GM13977 (cell line): Measurements from ENCODE around the gene MAPKAP1.

Experiments used
- DNase-seq: peaks from one replicate; pipeline ENCODE4 v3.0.0; 2012; ENCODE audit warnings: low spot score
- CTCF ChIP-seq: IDR thresholded peaks from 2 replicates; pipeline ENCODE4 v1.5.1; 2012; ENCODE audit warnings: mild to moderate bottlenecking, control low read depth; ENCODE audit not compliant: insufficient read depth; ENCODE audit errors: extremely low read depth, missing control alignments
- in situ Hi-C: fragments of 300-500 bp; cut with MboI; formaldehyde crosslinking; loops from one replicate; pipeline ENCODE4 v1.12.0; 2022; ENCODE audit warnings: low sequenced_read_pairs, low pct_unique_long_range_greater_than_20kb, mixed read lengths, inconsistent platforms; ENCODE audit not compliant: unreplicated experiment

Gene MAPKAP1

GRCh38 chr9:125654121-125654520 lies 52.9 kb downstream of the MAPKAP1 start:
- in situ Hi-C loops, result no loop called here
- no peak for TF ChIP-seq CTCF
- no peak for DNase-seq

- in situ Hi-C loops, result no loop called here
These were observed 53.7 kb downstream of the MAPKAP1 start for GRCh38 chr9:125653325-125653724.

GRCh38 chr9:125652759-125653158 lies 54.2 kb downstream of the MAPKAP1 start:
- no peak for DNase-seq
- no peak for TF ChIP-seq CTCF
- in situ Hi-C loops, result no loop called here

More at GRCh38 chr9:125653325-125653724, 53.7 kb downstream of the MAPKAP1 start:
- TF ChIP-seq CTCF, result no peak
- no peak for DNase-seq

- no peak for DNase-seq
- TF ChIP-seq CTCF, result no peak
- in situ Hi-C loops, result no loop called here
These were observed 54.8 kb downstream of the MAPKAP1 start for GRCh38 chr9:125652233-125652594.

GRCh38 chr9:125651576-125652232 lies 55.3 kb downstream of the MAPKAP1 start:
- in situ Hi-C loops, result no loop called here
- DNase-seq, result no peak
- no peak for TF ChIP-seq CTCF

- TF ChIP-seq CTCF, result no peak
- peak; percentile 56 for DNase-seq
- in situ Hi-C loops, result no loop called here
These were observed 56.7 kb downstream of the MAPKAP1 start for GRCh38 chr9:125650271-125650737.
